Esophagus squamous epithelium (tissue), 4 donors: ENCODE results near the gene PSMD4.

Experiments
- POLR2A ChIP-seq, 4 donors: fragments of 450-650 bp; IDR thresholded peaks; one replicate each; pipeline ENCODE4 v1.6.1; 2017; ENCODE audit warnings: antibody characterized with exemption in 4 of 4, mild to moderate bottlenecking in 4 of 4, moderate library complexity in 3 of 4
- TF ChIP-seq, protein P1 (sequence below), 6 experiments: fragments of 450-650 bp in 4 of 6; fragments of 200-600 bp in 2 of 6; sonication (generic) in 2 of 6; IDR thresholded peaks; one replicate each; pipeline ENCODE4 v1.5.1; 2016 to 2019; ENCODE audit warnings: antibody characterized with exemption in 6 of 6, mild to moderate bottlenecking in 4 of 6, moderate library complexity in 4 of 6

DNA sequence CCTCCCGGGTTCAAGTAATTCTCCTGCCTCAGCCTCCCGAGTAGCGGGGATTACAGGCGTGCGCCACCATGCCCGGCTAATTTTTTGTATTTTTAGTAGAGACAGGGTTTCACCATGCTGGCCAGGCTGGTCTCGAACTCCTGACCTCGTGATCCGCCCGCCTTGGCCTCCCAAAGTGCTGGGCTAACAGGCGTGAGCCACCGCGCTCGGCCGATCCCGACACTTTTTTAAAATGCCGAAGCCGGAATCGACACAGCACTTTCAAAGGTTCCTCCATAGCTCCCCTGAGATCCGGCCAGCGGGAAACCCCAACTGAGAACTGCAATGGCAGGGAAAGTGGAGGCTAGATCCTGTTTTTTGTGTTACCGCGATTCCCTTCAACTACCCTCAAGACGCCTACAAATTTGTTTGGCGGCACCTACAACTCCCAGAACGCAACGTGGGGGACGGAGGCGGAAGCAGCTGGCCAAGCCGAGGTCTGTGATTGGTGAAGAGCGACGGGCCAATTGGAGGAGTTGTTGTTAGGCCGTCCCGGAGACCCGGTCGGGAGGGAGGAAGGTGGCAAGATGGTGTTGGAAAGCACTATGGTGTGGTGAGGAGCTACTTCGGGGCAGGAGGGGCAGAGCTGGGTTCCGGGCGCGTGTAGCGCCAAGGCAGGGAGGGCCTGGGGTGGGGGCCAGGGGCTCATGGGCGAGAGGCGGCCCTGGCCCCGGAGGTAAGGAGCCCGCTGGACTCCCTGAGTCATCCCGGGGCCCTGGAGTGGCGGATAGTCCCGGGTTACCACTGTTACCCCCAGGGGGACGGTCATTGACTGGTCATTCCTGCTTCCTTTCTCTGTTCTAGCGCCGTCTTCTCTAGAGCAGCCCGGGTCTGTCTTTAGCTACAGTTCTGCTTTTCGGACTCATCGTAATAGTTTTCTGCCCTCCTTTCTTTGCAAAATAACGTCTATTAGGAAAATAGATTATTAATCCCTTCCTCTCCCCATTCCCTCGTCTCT, at the start of gene PSMD4:
- TF ChIP-seq, protein P1, sequence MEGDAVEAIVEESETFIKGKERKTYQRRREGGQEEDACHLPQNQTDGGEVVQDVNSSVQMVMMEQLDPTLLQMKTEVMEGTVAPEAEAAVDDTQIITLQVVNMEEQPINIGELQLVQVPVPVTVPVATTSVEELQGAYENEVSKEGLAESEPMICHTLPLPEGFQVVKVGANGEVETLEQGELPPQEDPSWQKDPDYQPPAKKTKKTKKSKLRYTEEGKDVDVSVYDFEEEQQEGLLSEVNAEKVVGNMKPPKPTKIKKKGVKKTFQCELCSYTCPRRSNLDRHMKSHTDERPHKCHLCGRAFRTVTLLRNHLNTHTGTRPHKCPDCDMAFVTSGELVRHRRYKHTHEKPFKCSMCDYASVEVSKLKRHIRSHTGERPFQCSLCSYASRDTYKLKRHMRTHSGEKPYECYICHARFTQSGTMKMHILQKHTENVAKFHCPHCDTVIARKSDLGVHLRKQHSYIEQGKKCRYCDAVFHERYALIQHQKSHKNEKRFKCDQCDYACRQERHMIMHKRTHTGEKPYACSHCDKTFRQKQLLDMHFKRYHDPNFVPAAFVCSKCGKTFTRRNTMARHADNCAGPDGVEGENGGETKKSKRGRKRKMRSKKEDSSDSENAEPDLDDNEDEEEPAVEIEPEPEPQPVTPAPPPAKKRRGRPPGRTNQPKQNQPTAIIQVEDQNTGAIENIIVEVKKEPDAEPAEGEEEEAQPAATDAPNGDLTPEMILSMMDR (IDR thresholded peaks at IDR 0.05), result peak in 2 of 6 experiments; percentile 9 to 14
- TF ChIP-seq POLR2A (IDR thresholded peaks at IDR 0.05), result peak in 3 of 4 donors; percentile 65 to 91 (median 69)
